Stimulated activated memory B cell treated with anti-CD40 and anti-IgM and Interleukin-4, amounts not matched to agents 10 μg/mL and 1 μg/mL and 100 μg/mL, for 72 hours (primary cell): ENCODE data around the gene MRPS5.
"Not testable (repeated sequence)": the region's sequence is repeated elsewhere in the genome, so short reads cannot be mapped to it uniquely, and the experiment has no call there.

Experiments
- ATAC-seq: fragments of 150-1000 bp; cut with Tn5 transposase; 2 replicates; pipeline ENCODE4 v1.10.0; 2021
- H3K27ac Mint-ChIP-seq: one replicate; pipeline ENCODE4 v1.8.0; 2022; ENCODE audit warnings: mild to moderate bottlenecking, mixed read lengths
- H3K27me3 Mint-ChIP-seq: one replicate; pipeline ENCODE4 v1.8.0; 2022; ENCODE audit warnings: mixed read lengths
- H3K36me3 Mint-ChIP-seq: one replicate; pipeline ENCODE4 v1.8.0; 2022; ENCODE audit warnings: mixed read lengths
- H3K4me1 Mint-ChIP-seq: one replicate; pipeline ENCODE4 v1.8.0; 2022; ENCODE audit warnings: mixed read lengths
- H3K4me3 Mint-ChIP-seq: one replicate; pipeline ENCODE4 v1.8.0; 2022; ENCODE audit warnings: mild to moderate bottlenecking, moderate library complexity, mixed read lengths
- H3K9me3 Mint-ChIP-seq: one replicate; pipeline ENCODE4 v1.8.0; 2022; ENCODE audit warnings: mixed read lengths

Gene MRPS5

DNA sequence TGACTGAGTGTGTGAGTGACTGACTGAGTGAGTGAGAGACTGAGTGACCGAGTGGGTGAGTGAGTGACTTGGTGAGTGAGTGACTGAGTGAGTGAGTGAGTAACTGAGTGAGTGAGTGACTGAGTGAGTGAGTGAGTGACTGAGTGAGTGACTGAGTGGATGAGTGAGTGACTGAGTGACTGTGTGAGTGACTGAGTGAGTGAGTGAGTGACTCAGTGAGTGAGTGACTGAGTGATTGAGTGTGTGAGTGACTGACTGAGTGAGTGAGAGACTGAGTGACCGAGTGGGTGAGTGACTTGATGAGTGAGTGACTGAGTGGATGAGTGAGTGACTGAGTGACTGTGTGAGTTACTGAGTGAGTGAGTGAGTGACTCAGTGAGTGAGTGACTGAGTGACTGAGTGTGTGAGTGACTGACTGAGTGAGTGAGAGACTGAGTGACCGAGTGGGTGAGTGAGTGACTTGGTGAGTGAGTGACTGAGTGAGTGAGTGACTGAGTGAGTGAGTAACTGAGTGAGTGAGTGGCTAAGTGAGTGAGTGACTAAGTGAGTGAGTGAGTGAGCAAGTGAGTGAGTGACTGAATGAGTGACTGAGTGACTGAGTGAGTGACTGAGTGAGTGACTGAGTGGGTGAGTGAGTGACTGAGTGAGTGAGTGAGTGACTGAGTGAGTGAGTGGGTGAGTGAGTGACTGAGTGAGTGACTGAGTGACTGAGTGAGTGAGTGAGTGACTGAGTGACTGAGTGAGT lies 83.6 kb downstream of the MRPS5 start:
- peaks cover 36% of the 10 kb centered on the region for H3K9me3 Mint-ChIP-seq
- not testable (repeated sequence) for H3K4me1 Mint-ChIP-seq, H3K4me3 Mint-ChIP-seq, ATAC-seq, H3K27me3 Mint-ChIP-seq, H3K36me3 Mint-ChIP-seq
- peak overlapping the region; percentile 21 for H3K27ac Mint-ChIP-seq

DNA sequence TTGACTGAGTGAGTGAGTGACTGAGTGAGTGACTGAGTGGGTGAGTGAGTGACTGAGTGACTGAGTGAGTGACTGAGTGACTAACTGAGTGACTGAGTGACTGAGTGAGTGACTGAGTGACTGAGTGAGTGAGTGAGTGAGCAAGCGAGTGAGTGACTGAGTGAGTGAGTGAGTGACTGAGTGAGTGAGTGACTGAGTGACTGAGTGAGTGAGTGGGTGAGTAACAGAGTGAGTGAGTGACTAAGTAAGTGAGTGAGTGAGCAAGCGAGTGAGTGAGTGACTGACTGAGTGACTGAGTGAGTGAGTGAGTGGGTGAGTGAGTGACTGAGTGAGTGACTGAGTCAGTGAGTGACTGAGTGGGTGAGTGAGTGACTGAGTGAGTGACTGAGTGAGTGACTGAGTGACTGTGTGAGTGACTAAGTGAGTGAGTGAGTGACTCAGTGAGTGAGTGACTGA lies 84.2 kb downstream of the MRPS5 start:
- Mint-ChIP-seq H3K4me3 (no peak overlapping the region), H3K9me3 (peaks cover 36% of the 10 kb centered on the region), H3K27ac (no peak overlapping the region), H3K4me1 (no peaks in the 10 kb centered on the region), H3K36me3 (no peaks in the 10 kb centered on the region), H3K27me3 (no peaks in the 10 kb centered on the region)
- no peak for ATAC-seq

DNA sequence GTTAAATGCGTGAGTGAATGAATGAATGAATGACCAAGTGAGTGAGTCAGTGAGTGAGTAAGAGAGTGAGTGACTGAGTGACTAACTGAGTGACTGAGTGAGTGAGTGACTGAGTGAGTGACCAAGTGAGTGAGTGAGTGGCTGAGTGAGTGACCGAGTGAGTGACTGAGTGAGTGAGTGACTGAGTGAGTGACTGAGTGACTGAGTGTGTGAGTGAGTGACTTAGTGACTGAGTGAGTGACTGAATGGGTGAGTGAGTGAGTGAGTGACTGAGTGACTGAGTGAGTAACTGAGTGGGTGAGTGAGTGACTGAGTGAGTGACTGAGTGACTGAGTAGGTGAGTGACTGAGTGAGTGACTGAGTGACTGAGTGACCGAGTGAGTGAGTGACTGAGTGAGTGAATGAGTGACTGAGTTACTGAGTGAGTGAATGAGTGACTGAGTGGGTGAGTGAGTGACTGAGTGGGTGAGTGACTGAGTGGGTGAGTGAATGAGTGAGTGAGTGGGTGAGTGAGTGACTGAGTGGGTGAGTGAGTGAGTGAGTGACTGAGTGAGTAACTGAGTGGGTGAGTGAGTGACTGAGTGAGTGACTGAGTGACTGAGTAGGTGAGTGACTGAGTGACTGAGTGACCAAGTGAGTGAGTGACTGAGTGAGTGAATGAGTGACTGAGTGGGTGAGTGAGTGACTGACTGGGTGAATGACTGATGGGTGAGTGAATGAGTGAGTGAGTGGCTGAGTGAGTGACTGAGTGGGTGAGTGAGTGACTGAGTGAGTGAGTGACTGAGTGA lies 84.8 kb downstream of the MRPS5 start:
- no peaks in the 10 kb centered on the region for H3K27me3 Mint-ChIP-seq
- H3K4me1 Mint-ChIP-seq, result no peaks in the 10 kb centered on the region
- no peaks in the 10 kb centered on the region for H3K36me3 Mint-ChIP-seq
- ATAC-seq, result no peak
- peaks cover 36% of the 10 kb centered on the region for H3K9me3 Mint-ChIP-seq
- no peak overlapping the region for H3K4me3 Mint-ChIP-seq
- H3K27ac Mint-ChIP-seq, result no peak overlapping the region
